ENCODE data around the gene FBLN7. TPM values are rescaled to one million over a fixed set of nuclear protein-coding genes. Genes with fewer than 3 reads are reported as not detected.
A peak's percentile ranks its signal among the peaks of the same experiment; 100 is the strongest.
"Not testable (repeated sequence)": the region's sequence is repeated elsewhere in the genome, so short reads cannot be mapped to it uniquely, and the experiment has no call there.

Gene FBLN7
- total and polyA plus RNA-seq, 3 donors from 2014 or later = 0.79 to 3.3 (median 3.1) TPM

GRCh38 chr2:112136096-112136495, 2.1 kb upstream of the FBLN7 start:
- H3K36me3 ChIP-seq (ENCODE audit: low read depth, missing control alignments) = no peaks in the 10 kb centered on the region
- 85 to 93% methylated on average over 5 of the region's 5 CpGs for WGBS, 2 donors
- H3K27ac ChIP-seq = no peak overlapping the region
- TF ChIP-seq CTCF (IDR thresholded peaks at IDR 0.05) (no peak), POLR2A (IDR thresholded peaks at IDR 0.05) (no peak)
- intact Hi-C loops (cut with DNase I; ENCODE audit: low total_unique reads) = no loop called here
- H3K27me3 ChIP-seq = no peaks in the 10 kb centered on the region
- H3K4me1 ChIP-seq = peaks cover 5% of the 10 kb centered on the region
- no peaks in the 10 kb centered on the region for H3K9me3 ChIP-seq
- H3K4me3 ChIP-seq = no peak overlapping the region
- DNase-seq = no peak

GRCh38 chr2:112137516-112138158, 548 bp upstream of the FBLN7 start:
- WGBS, 2 donors = 17 to 25% methylated on average over 14 to 15 of the region's 15 CpGs
- H3K27ac ChIP-seq = no peak overlapping the region
- no peaks in the 10 kb centered on the region for H3K9me3 ChIP-seq
- TF ChIP-seq POLR2A (IDR thresholded peaks at IDR 0.05) (no peak), CTCF (IDR thresholded peaks at IDR 0.05) (no peak)
- no peaks in the 10 kb centered on the region for H3K27me3 ChIP-seq
- no peak for DNase-seq
- intact Hi-C loops (cut with DNase I; ENCODE audit: low total_unique reads) = no loop called here
- H3K4me1 ChIP-seq = peaks cover 5% of the 10 kb centered on the region
- H3K4me3 ChIP-seq = peak overlapping the region; percentile 42 to 44
- H3K36me3 ChIP-seq (ENCODE audit: low read depth, missing control alignments) = no peaks in the 10 kb centered on the region

GRCh38 chr2:112139033-112139614, 939 bp downstream of the FBLN7 start:
- H3K36me3 ChIP-seq (ENCODE audit: low read depth, missing control alignments); H3K9me3 ChIP-seq; H3K27ac ChIP-seq; DNase-seq; intact Hi-C loops (cut with DNase I; ENCODE audit: low total_unique reads); H3K4me1 ChIP-seq; H3K27me3 ChIP-seq: not testable (repeated sequence)
- H3K4me3 ChIP-seq = peak overlapping the region in 1 of 2 donors; percentile 42
- WGBS, 2 donors = 1 to 3% methylated on average over 19 to 24 of the region's 32 CpGs

- H3K27me3 ChIP-seq; H3K9me3 ChIP-seq; intact Hi-C loops (cut with DNase I; ENCODE audit: low total_unique reads); H3K27ac ChIP-seq; H3K36me3 ChIP-seq (ENCODE audit: low read depth, missing control alignments); H3K4me3 ChIP-seq; DNase-seq; H3K4me1 ChIP-seq: not testable (repeated sequence)
- WGBS, 2 donors = 3 to 6% methylated on average over 29 to 37 of the region's 38 CpGs
Observed at GRCh38 chr2:112139661-112140204, 1.5 kb downstream of the FBLN7 start.

GRCh38 chr2:112140205-112140802, 2.1 kb downstream of the FBLN7 start:
- Histone ChIP-seq H3K4me1 (peaks cover 5% of the 10 kb centered on the region), H3K27me3 (no peaks in the 10 kb centered on the region), H3K36me3 (ENCODE audit: low read depth, missing control alignments) (no peaks in the 10 kb centered on the region), H3K4me3 (no peak overlapping the region), H3K9me3 (no peaks in the 10 kb centered on the region), H3K27ac (no peak overlapping the region)
- no peak for DNase-seq
- no peak for TF ChIP-seq CTCF (IDR thresholded peaks at IDR 0.05)
- TF ChIP-seq POLR2A (IDR thresholded peaks at IDR 0.05) = no peak
- intact Hi-C loops (cut with DNase I; ENCODE audit: low total_unique reads) = no loop called here
- 16% methylated on average over 20 to 30 of the region's 30 CpGs for WGBS, 2 donors

Data from testis (tissue), 3 donors.